ENCODE results near the gene TNFSF12. TPM values are rescaled to one million over a fixed set of nuclear protein-coding genes. Genes with fewer than 3 reads are reported as not detected.
A peak's percentile ranks its signal among the peaks of the same experiment; 100 is the strongest.

Gene TNFSF12
- total RNA-seq, 2 experiments from 2014 or later = not detected

GRCh38 chr17:7570351-7570750, 21.5 kb downstream of the TNFSF12 start:
- peaks cover 88% of the 10 kb centered on the region for H3K36me3 ChIP-seq (ENCODE audit: insufficient read depth, low read length)
- BruUV-seq (replicated peaks) = no TSS peak
- TF ChIP-seq EZH2phosphoT487 (IDR thresholded peaks at IDR 0.05; ENCODE audit: borderline replicate concordance, low read depth, low read length) (no peak), CTCF (conservative IDR thresholded peaks at IDR 0.05; ENCODE audit: low read length) (no peak)

GRCh38 chr17:7572338-7572587, 23.4 kb downstream of the TNFSF12 start:
- Histone ChIP-seq H3K4me2 (ENCODE audit: low read length) (peak overlapping the region; percentile 97), H3K4me1 (ENCODE audit: insufficient read depth, low read length, poor library complexity, severe bottlenecking) (peaks cover 44% of the 10 kb centered on the region), H3K9me3 (ENCODE audit: low read length) (no peaks in the 10 kb centered on the region), H3K27ac (ENCODE audit: low read depth, low read length, poor library complexity, severe bottlenecking) (peak overlapping the region; percentile 60), H3K36me3 (ENCODE audit: insufficient read depth, low read length) (peaks cover 88% of the 10 kb centered on the region), H4K20me1 (ENCODE audit: insufficient read depth, low read length) (peaks cover 33% of the 10 kb centered on the region), H3K79me2 (ENCODE audit: insufficient read depth, low read depth, low read length) (peaks cover 46% of the 10 kb centered on the region), H2AFZ (ENCODE audit: low read length) (no peak overlapping the region), H3K9me2 (ENCODE audit: insufficient read depth, low read length) (no peaks in the 10 kb centered on the region), H3K4me3 (ENCODE audit: low read depth, low read length, poor library complexity, severe bottlenecking) (peak overlapping the region; percentile 99)
- DNase-seq (ENCODE audit: low spot score) = no peak
- TF ChIP-seq CTCF (conservative IDR thresholded peaks at IDR 0.05; ENCODE audit: low read length) (no peak), EZH2phosphoT487 (IDR thresholded peaks at IDR 0.05; ENCODE audit: borderline replicate concordance, low read depth, low read length) (no peak)
- no TSS peak for BruUV-seq (replicated peaks)
- POLR2A ChIA-PET = interaction anchor here (1.0 kb wide), 1 partner anchor 11 kb away, joined by 3 read pairs; the partner anchor contains the start of gene MPDU1
- CTCF ChIA-PET (ENCODE audit: unreplicated experiment) = no interaction called here
- intact Hi-C loops (cut with micrococcal nuclease; ENCODE audit: unreplicated experiment) = loop anchor here (1.0 to 5.0 kb wide), 4 partner anchors 11 to 330 kb away; partner anchors contain the start of genes GABARAP, SENP3, TP53 and WRAP53

More at GRCh38 chr17:7570351-7570750, 21.5 kb downstream of the TNFSF12 start:
- H3K4me1 ChIP-seq (ENCODE audit: insufficient read depth, low read length, poor library complexity, severe bottlenecking) = peaks cover 25% of the 10 kb centered on the region
- H3K4me2 ChIP-seq (ENCODE audit: low read length) = no peak overlapping the region
- no peak for DNase-seq (ENCODE audit: low spot score)
- no peak overlapping the region for H2AFZ ChIP-seq (ENCODE audit: low read length)
- no peak overlapping the region for H3K27ac ChIP-seq (ENCODE audit: low read depth, low read length, poor library complexity, severe bottlenecking)
- peaks cover 36% of the 10 kb centered on the region for H3K79me2 ChIP-seq (ENCODE audit: insufficient read depth, low read depth, low read length)
- intact Hi-C loops (cut with micrococcal nuclease; ENCODE audit: unreplicated experiment) = loop anchor here (5.0 kb wide), 3 partner anchors 117 to 328 kb away; partner anchors contain the start of genes GABARAP, TP53 and WRAP53
- no peaks in the 10 kb centered on the region for H3K9me3 ChIP-seq (ENCODE audit: low read length)
- CTCF ChIA-PET (ENCODE audit: unreplicated experiment) = no interaction called here
- H3K9me2 ChIP-seq (ENCODE audit: insufficient read depth, low read length) = no peaks in the 10 kb centered on the region
- no peak overlapping the region for H3K4me3 ChIP-seq (ENCODE audit: low read depth, low read length, poor library complexity, severe bottlenecking)
- POLR2A ChIA-PET = interaction anchor here (0.5 to 0.9 kb wide), 2 partner anchors 44 to 70 kb away, joined by 3 read pairs; partner anchors contain the start of gene FXR2
- H4K20me1 ChIP-seq (ENCODE audit: insufficient read depth, low read length) = peaks cover 16% of the 10 kb centered on the region

GRCh38 chr17:7572588-7573323, 23.9 kb downstream of the TNFSF12 start:
- Histone ChIP-seq H4K20me1 (ENCODE audit: insufficient read depth, low read length) (peaks cover 33% of the 10 kb centered on the region), H2AFZ (ENCODE audit: low read length) (no peak overlapping the region), H3K4me2 (ENCODE audit: low read length) (peak overlapping the region; percentile 88), H3K27ac (ENCODE audit: low read depth, low read length, poor library complexity, severe bottlenecking) (peak overlapping the region; percentile 94), H3K9me3 (ENCODE audit: low read length) (no peaks in the 10 kb centered on the region), H3K4me3 (ENCODE audit: low read depth, low read length, poor library complexity, severe bottlenecking) (peak overlapping the region; percentile 99), H3K79me2 (ENCODE audit: insufficient read depth, low read depth, low read length) (peaks cover 46% of the 10 kb centered on the region), H3K36me3 (ENCODE audit: insufficient read depth, low read length) (peaks cover 88% of the 10 kb centered on the region), H3K4me1 (ENCODE audit: insufficient read depth, low read length, poor library complexity, severe bottlenecking) (peaks cover 49% of the 10 kb centered on the region), H3K9me2 (ENCODE audit: insufficient read depth, low read length) (no peaks in the 10 kb centered on the region)
- CTCF ChIA-PET (ENCODE audit: unreplicated experiment) = no interaction called here
- no TSS peak for BruUV-seq (replicated peaks)
- intact Hi-C loops (cut with micrococcal nuclease; ENCODE audit: unreplicated experiment) = loop anchor here (1.0 to 5.0 kb wide), 5 partner anchors 11 to 330 kb away; partner anchors contain the start of genes FXR2, GABARAP, SENP3 and TP53
- TF ChIP-seq EZH2phosphoT487 (IDR thresholded peaks at IDR 0.05; ENCODE audit: borderline replicate concordance, low read depth, low read length) (no peak), CTCF (conservative IDR thresholded peaks at IDR 0.05; ENCODE audit: low read length) (no peak)
- POLR2A ChIA-PET = interaction anchor here (1.0 kb wide), 1 partner anchor 11 kb away, joined by 3 read pairs; the partner anchor contains the start of gene MPDU1
- peak; percentile 99 for DNase-seq (ENCODE audit: low spot score)
